Measurements from ENCODE around the gene KRT71.

Gene KRT71

DNA sequence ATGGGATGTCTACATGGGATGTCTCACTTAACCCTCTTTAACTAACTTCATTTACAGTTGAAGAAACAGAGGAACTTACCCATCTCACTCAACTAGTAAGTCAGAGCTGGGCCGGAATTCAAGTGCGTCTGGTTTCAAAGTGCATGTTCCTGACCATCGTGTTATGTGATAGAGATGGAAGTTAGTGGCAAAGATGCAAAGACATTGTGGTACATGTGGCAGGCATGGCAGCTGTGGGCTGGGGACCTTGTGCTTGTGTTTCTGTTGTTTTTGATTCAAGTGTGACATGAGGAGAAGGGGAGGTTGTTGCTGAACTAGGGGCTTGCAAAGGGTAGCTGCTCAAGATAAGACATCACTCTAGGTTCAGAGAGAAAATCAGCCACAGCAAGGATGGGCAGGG, 23.0 kb upstream of the KRT71 start:
- no peak for DNase-seq (ENCODE audit: low read depth in 2 of 2)

GRCh38 chr12:52575256-52575655, 22.3 kb upstream of the KRT71 start:
- DNase-seq (ENCODE audit: low read depth in 2 of 2) = no peak

GRCh38 chr12:52573743-52574142, 20.8 kb upstream of the KRT71 start, which contains the start of gene KRT74:
Gene KRT74, minus strand, starts transcription at chr12:52573843. Its CDS starts 66 bp downstream, at chr12:52573777.
- no peak for DNase-seq (ENCODE audit: low read depth in 2 of 2)

DNA sequence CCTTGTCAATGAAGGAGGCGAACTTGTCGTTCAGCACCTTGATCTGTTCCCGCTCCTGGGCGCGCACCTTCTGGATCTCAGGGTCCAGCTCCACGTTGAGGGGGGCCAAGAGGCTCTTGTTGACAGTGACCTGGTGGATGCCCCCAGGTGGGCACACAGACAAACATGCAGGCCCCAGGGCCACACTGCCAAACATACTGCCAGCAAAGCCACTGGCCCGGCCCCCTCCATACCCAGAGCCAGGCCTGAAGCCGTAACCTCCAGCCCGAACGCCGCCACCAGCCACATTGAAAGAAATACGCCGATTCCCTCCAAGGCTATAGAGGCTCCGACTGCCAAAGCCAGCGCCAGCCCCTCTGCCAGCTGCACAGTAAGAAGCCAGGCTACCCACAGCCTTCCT, 20.4 kb upstream of the KRT71 start:
- no peak for DNase-seq (ENCODE audit: low read depth in 2 of 2)

DNA sequence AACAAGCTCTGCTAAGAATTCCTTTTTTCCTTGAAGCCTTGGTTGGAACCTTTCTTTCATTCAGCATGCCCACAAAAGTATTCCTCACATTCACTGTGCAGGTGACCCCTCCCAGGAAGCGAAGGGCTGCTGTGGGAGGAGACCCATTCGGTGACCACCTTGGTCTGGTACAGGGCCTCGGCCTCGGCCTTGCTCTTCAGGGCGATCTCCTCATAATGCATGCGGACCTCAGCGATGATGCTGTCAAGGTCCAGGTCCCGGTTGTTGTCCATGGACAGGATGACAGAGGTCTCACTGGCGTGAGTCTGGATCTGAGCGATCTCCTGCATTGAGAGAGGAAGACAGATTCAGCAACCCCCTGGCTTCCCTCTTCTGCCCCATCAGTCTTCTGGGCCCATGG, 17.6 kb upstream of the KRT71 start:
- no peak for DNase-seq (ENCODE audit: low read depth in 2 of 2)

- no peak for DNase-seq (ENCODE audit: low read depth in 2 of 2)
Observed at GRCh38 chr12:52568111-52568510, 15.2 kb upstream of the KRT71 start.

DNA sequence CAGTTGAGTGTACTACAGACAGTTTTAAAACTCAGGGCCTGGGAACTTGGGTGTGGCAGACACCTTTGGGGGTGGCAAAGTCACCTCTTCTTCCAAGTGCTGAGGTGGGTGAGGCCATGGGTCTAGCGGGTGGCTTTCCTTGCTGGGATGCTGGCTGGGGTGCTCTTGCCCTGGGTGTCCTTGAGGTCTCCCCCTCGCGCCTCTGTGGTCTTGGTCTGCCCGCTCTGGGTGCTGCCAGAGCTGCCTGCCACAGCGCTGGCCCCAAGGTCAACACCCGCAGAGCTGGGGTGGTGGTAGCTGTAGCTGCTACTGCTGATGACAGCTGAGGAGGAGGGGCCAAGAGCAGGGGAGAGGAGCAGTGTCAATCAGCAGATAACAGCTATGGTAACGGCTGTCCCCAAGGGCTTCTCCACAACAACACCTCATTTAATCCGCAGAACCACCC, 13.9 kb upstream of the KRT71 start:
- no peak for DNase-seq (ENCODE audit: low read depth in 2 of 2)

DNA sequence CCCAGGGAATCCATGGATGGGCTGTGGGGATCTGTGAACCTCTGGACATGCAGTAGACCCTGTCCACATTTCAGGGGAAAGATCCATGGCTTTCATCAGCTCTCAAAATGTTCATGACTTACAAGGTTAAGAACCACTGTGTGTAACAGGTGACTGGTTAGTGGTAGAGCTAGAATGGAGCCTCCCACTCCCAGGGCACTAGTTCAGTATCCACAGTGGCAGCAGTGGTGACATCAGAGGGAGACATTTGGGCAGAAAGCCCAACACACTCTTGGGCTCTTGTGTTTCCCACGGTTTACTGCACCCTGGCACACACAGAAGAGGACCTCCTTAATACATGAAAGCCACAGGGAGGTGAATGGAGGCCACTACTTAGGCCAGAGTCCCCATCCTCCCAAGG, 11.6 kb upstream of the KRT71 start:
- no peak for DNase-seq (ENCODE audit: low read depth in 2 of 2)

DNA sequence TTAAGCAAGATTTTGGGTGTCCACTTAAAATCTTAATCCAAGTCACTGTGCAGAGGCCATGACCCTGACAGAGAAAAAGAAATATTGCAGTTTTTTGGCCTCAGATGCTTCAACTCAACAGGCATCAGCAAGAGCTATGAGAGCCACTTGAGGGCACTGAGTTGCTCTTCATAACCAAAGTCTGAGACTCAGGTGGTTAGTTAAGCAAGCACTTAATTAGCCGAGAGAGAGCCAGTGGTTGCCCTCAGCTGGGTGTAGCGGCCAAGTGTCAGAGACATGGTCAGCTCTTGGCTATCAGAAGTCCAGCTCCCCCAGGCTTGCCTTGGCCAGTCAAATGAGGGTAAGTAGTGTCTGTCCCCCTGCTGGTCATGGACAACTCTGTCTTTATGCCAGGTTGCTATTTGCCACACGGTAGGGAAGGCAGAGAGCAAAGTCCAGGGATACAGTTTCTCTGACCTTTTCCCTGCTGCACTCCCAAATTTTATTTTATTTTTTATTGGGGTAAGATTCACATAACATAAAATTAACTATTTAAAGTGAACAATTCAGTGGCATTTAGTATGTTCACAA, 9.0 kb upstream of the KRT71 start:
- DNase-seq (ENCODE audit: low read depth in 2 of 2) = no peak

- DNase-seq (ENCODE audit: low read depth in 2 of 2) = no peak
Observed at GRCh38 chr12:52559979-52560378, 7.0 kb upstream of the KRT71 start.

- no peak for DNase-seq (ENCODE audit: low read depth in 2 of 2)
Observed at GRCh38 chr12:52558781-52559445, 6.0 kb upstream of the KRT71 start.

- no peak for DNase-seq (ENCODE audit: low read depth in 2 of 2)
Observed at GRCh38 chr12:52557476-52557875, 4.5 kb upstream of the KRT71 start.

DNA sequence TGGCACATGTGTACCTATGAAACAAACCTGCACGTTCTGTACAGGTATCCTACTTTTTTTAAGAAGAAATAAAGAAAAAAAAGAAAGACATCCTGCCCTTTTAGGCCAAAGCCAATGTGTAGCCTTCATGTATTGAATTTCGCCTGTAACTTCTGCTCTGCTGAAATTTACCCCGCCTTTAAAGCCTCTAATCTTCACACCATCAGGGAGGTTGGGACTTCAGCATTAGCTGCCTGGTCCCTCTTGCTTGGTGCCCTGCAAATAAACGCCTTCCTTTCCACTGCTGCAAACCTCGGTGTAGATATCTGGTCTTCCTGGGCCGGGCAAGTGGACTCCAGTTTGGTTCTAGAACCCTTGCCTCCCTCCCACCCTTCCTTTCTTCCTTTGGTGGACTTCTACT, 2.6 kb upstream of the KRT71 start:
- no peak for DNase-seq (ENCODE audit: low read depth in 2 of 2)

- no peak for DNase-seq (ENCODE audit: low read depth in 2 of 2)
Observed at GRCh38 chr12:52552055-52552454, 890 bp downstream of the KRT71 start.

DNA sequence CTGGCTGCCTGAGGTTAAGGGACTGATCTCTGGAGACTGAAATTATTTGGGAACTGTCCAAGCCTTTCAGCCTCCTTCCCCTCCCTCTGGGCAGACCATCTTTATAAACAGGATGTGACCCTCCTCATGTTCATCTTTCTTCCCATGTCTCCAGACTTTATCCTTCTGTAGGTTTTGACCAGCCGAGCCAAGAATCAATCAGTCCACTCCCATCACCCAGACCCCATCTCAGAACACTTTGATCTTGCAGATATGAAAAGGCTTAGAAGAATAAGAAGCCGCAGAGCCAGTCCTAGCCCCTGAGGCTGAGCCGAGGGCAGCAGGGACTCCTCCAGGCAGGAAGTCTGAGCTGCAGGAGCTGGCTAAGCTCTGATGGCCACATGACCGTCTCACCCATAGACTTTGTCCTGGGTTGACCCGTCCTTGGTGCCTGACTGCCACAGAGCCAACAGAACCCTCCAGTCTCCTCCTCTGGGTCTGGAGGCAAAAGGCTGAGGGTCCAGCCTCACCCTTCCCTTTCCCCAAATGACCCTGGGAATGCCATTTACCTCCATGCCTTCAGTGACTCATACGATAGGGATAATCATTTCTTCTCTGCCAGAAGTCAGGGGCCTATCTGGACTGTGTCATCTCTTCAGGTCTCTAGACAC, 1.6 kb downstream of the KRT71 start:
- no peak for DNase-seq (ENCODE audit: low read depth in 2 of 2)

GRCh38 chr12:52546126-52546525, 6.8 kb downstream of the KRT71 start:
- DNase-seq (ENCODE audit: low read depth in 2 of 2) = no peak

GRCh38 chr12:52543985-52544883, 8.7 kb downstream of the KRT71 start:
- DNase-seq (ENCODE audit: low read depth in 2 of 2) = no peak

DNA sequence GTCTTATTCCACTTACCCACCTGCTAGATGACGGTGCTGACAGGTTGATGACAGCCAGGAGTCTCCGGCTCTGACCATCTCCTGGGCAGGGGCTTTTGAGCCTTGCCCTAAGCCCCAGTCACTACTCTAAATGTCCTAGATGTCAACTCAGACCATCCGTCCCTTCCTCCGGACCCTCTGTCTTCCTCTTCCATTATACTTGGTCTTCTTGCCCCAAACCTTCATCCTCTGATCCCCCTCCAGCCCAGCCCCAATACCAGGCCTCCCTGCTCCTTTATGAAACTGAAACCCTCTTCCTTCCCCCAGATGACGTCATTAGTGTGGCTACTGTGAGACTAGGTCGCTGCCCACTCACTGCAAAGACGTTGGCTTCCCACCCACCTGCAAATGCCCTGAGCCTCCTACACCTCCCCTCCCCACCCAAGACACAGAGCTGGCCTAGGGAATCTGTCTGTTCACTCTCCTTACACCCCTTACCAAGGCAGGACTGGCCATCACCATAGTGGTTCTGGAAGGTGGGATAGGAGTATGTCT, 10.1 kb downstream of the KRT71 start:
- no peak for DNase-seq (ENCODE audit: low read depth in 2 of 2)

GRCh38 chr12:52542157-52542556, 10.8 kb downstream of the KRT71 start:
- DNase-seq (ENCODE audit: low read depth in 2 of 2) = no peak

DNA sequence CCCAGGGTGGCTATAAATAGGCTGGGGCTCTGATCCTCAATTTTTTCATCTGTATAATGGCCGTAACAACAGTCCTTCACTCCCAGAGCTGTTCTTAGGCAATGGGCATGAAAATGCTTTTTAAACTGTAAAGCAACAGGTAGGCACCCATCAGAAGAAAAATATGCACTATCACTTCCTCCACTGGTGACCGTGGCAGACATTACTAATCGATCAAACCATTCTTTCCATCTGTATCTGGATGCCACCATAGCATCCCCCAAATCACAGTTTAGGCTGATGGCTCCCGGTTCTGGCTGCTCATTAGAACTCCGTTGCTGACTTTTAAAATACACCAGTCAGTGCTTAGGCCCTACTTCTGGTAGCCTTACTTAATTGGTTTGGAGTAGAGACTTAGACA, 11.2 kb downstream of the KRT71 start:
- DNase-seq (ENCODE audit: low read depth in 2 of 2) = no peak

- no peak for DNase-seq (ENCODE audit: low read depth in 2 of 2)
Observed at GRCh38 chr12:52540531-52540930, 12.4 kb downstream of the KRT71 start.

DNA sequence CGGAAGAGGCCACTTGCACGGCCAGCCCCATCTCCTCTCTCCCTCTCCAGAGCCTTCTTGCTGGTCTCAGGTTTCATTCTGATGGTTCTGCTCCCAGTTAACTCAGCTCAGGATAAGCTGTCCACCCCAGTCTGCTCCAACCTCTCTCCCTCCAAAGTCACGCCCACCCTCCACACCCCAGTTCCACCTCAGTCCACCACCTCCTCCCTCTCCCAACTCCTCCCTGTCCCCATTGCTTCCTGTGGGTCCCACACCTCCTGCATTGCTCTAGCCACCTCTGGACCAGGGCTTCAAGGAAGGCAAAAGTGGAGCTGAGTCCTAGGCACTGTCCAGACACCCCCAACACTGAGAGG, 13.1 kb downstream of the KRT71 start:
- DNase-seq (ENCODE audit: low read depth in 2 of 2) = no peak
